HL-60 (cell line): ENCODE data around the gene UBAP2L.

Experiments used
- GABPA ChIP-seq: IDR thresholded peaks from 2 replicates; pipeline ENCODE4 v1.6.1; 2012; ENCODE audit warnings: low read depth
- POLR2AphosphoS5 ChIP-seq: IDR thresholded peaks from 2 replicates; pipeline ENCODE4 v1.6.1; 2012; ENCODE audit warnings: low read depth
- SPI1 ChIP-seq: IDR thresholded peaks from 2 replicates; pipeline ENCODE4 v1.6.1; 2012; ENCODE audit warnings: low read depth, mild to moderate bottlenecking, borderline replicate concordance
- TF ChIP-seq, protein P1 (sequence below): IDR thresholded peaks from one replicate; pipeline ENCODE4 v1.5.1; 2011; ENCODE audit warnings: low read length, control low read depth, inconsistent platforms; ENCODE audit not compliant: insufficient read depth
- TF ChIP-seq, protein P2 (sequence below): IDR thresholded peaks from 2 replicates; pipeline ENCODE4 v1.6.1; 2012; ENCODE audit warnings: low read depth; ENCODE audit not compliant: insufficient replicate concordance

DNA sequence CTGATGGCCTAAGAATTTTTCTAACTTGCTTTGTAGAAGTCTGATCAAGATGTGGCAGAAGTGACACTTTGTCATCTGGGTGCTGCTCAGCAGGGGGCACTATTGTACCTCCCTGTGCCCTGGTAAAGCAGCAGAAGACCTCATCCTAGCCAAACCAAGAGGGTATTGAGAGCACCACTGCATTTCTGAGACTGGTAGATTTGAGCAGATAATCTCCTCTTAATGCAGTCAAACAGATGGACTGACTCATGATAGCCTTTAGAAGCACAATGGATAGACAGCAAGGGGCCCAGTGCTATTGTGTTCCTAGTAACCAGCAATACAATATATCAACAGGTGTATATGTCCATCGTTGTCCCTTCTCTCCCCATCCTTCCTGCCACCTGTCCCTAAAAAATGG, 34.6 kb upstream of the UBAP2L start:
- TF ChIP-seq, protein P1, sequence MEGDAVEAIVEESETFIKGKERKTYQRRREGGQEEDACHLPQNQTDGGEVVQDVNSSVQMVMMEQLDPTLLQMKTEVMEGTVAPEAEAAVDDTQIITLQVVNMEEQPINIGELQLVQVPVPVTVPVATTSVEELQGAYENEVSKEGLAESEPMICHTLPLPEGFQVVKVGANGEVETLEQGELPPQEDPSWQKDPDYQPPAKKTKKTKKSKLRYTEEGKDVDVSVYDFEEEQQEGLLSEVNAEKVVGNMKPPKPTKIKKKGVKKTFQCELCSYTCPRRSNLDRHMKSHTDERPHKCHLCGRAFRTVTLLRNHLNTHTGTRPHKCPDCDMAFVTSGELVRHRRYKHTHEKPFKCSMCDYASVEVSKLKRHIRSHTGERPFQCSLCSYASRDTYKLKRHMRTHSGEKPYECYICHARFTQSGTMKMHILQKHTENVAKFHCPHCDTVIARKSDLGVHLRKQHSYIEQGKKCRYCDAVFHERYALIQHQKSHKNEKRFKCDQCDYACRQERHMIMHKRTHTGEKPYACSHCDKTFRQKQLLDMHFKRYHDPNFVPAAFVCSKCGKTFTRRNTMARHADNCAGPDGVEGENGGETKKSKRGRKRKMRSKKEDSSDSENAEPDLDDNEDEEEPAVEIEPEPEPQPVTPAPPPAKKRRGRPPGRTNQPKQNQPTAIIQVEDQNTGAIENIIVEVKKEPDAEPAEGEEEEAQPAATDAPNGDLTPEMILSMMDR = peak; percentile 75
- no peak for TF ChIP-seq POLR2AphosphoS5
- TF ChIP-seq, protein P2, sequence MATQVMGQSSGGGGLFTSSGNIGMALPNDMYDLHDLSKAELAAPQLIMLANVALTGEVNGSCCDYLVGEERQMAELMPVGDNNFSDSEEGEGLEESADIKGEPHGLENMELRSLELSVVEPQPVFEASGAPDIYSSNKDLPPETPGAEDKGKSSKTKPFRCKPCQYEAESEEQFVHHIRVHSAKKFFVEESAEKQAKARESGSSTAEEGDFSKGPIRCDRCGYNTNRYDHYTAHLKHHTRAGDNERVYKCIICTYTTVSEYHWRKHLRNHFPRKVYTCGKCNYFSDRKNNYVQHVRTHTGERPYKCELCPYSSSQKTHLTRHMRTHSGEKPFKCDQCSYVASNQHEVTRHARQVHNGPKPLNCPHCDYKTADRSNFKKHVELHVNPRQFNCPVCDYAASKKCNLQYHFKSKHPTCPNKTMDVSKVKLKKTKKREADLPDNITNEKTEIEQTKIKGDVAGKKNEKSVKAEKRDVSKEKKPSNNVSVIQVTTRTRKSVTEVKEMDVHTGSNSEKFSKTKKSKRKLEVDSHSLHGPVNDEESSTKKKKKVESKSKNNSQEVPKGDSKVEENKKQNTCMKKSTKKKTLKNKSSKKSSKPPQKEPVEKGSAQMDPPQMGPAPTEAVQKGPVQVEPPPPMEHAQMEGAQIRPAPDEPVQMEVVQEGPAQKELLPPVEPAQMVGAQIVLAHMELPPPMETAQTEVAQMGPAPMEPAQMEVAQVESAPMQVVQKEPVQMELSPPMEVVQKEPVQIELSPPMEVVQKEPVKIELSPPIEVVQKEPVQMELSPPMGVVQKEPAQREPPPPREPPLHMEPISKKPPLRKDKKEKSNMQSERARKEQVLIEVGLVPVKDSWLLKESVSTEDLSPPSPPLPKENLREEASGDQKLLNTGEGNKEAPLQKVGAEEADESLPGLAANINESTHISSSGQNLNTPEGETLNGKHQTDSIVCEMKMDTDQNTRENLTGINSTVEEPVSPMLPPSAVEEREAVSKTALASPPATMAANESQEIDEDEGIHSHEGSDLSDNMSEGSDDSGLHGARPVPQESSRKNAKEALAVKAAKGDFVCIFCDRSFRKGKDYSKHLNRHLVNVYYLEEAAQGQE = no peak
- TF ChIP-seq GABPA = no peak
- no peak for TF ChIP-seq SPI1
